ENCODE data around the gene CIZ1. TPM values are rescaled to one million over a fixed set of nuclear protein-coding genes. Genes with fewer than 3 reads are reported as not detected.

Gene CIZ1
- total and polyA plus RNA-seq, 9 of the 15 experiments (the other 6 are each of a cell fraction or from before 2014, with no cell fraction given) = 6.6 to 329 (median 87.8) TPM

DNA sequence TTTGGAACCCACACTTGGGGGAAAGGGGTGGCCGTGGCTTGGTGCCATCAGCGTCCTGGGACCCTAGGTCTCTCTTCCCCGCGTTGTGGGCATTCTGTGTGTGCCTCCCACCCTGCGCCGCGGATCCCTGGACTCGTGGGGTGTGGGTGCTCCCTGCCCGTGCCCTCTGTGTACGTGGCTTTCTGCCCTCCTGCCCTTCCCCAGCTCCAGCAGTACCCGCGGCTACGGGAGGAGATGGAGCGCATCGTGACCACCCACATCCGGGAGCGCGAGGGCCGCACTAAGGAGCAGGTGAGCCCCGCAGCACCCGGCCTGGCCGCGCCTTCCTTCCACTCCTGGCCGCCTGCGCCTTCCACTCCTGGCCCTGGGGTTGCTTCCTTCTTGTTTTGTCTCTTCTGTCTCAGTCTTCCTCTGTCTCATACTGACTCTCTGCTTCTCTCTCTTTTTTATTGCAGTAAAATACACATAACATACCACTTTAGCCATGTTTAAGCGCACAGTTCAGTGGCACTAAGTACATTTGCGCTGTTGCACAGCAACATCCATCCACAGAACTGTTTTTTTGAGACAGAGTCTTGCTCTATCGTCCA is 42.5 kb upstream of the CIZ1 start (continued):
- TF ChIP-seq NR3C1 (CRISPR knock-in tag; IDR thresholded peaks at IDR 0.05) (0 out of 2 replicates have a peak, but pooled peaks have one; percentile 29), ZBTB33 (CRISPR knock-in tag; IDR thresholded peaks at IDR 0.05) (peak; percentile 93), ZNF12 (CRISPR knock-in tag; IDR thresholded peaks at IDR 0.05) (peak; percentile 91), HNRNPLL (IDR thresholded peaks at IDR 0.05; ENCODE audit: low read depth, low read length, poor library complexity, severe bottlenecking) (peak; percentile 25), FUS (optimal IDR thresholded peaks at IDR 0.05; ENCODE audit: low read depth, low read length) (no peak), ZNF639 (CRISPR knock-in tag; conservative IDR thresholded peaks at IDR 0.05 in 1 of 2, IDR thresholded peaks at IDR 0.05 in 1 of 2) (no peak), SMARCC2 (IDR thresholded peaks at IDR 0.05; ENCODE audit: low read depth) (no peak), POLR2G (IDR thresholded peaks at IDR 0.05; ENCODE audit: low read depth, low read length) (peak; percentile 58), MYBL2 (IDR thresholded peaks at IDR 0.05; ENCODE audit: low read depth) (no peak), MYBL2 (CRISPR knock-in tag; IDR thresholded peaks at IDR 0.05; ENCODE audit: borderline replicate concordance) (0 out of 2 replicates have a peak, but pooled peaks have one; percentile 6)

All from K562 (cell line).